Measurements from ENCODE around the gene NKTR. TPM values are rescaled to one million over a fixed set of nuclear protein-coding genes. Genes with fewer than 3 reads are reported as not detected.

The NKTR gene
- total and polyA plus RNA-seq, 9 of the 15 experiments (the other 6 are each of a cell fraction or from before 2014, with no cell fraction given): 19.7 to 123 (median 92.6) TPM

- no peak for TF ChIP-seq ZNF280B (CRISPR knock-in tag; IDR thresholded peaks at IDR 0.05)
- peak; percentile 80 for TF ChIP-seq DPF2 (IDR thresholded peaks at IDR 0.05)
- no peak for TF ChIP-seq ZNF282 (CRISPR knock-in tag; IDR thresholded peaks at IDR 0.05)
- 0 out of 2 replicates have a peak, but pooled peaks have one; percentile 35 for TF ChIP-seq CTBP1 (IDR thresholded peaks at IDR 0.05; ENCODE audit: borderline replicate concordance)
- TF ChIP-seq ATF7 (IDR thresholded peaks at IDR 0.05): peak; percentile 53; the same call in 1 of the 2 replicates
- TF ChIP-seq ERF (CRISPR knock-in tag; IDR thresholded peaks at IDR 0.05): no peak
- TF ChIP-seq ATF1 (CRISPR knock-in tag; IDR thresholded peaks at IDR 0.05): no peak
- 0 out of 2 replicates have a peak, but pooled peaks have one; percentile 35 for TF ChIP-seq ATF1 (tag; IDR thresholded peaks at IDR 0.05)
- peak; percentile 73 for TF ChIP-seq ARID1B (IDR thresholded peaks at IDR 0.05)
- TF ChIP-seq ZNF175 (CRISPR knock-in tag; IDR thresholded peaks at IDR 0.05; ENCODE audit: low read depth): no peak
- peak; percentile 81 for TF ChIP-seq JUN (IDR thresholded peaks at IDR 0.05; ENCODE audit: borderline replicate concordance, low read depth, low read length)
- TF ChIP-seq JUN (CRISPR knock-in tag; IDR thresholded peaks at IDR 0.05; ENCODE audit: borderline replicate concordance): no peak
- TF ChIP-seq CREB5 (CRISPR knock-in tag; IDR thresholded peaks at IDR 0.05): 0 out of 2 replicates have a peak, but pooled peaks have one; percentile 41
- peak; percentile 52 for TF ChIP-seq EP300 (IDR thresholded peaks at IDR 0.05; ENCODE audit: low read length)
- no peak for TF ChIP-seq ZNF24 (IDR thresholded peaks at IDR 0.05)
- peak in 1 of 2 experiments; percentile 84; a peak in 2 of 4 replicates for TF ChIP-seq RCOR1 (IDR thresholded peaks at IDR 0.05; ENCODE audit: borderline replicate concordance in 1 of 2, low read depth in 2 of 2, low read length in 2 of 2)
- TF ChIP-seq GABPA (tag; conservative IDR thresholded peaks at IDR 0.05; ENCODE audit: low read depth): peak; percentile 57
- TF ChIP-seq PBX2 (CRISPR knock-in tag; IDR thresholded peaks at IDR 0.05; ENCODE audit: low read depth): no peak
- 0 out of 2 replicates have a peak, but pooled peaks have one; percentile 23 for TF ChIP-seq PBX2 (tag; conservative IDR thresholded peaks at IDR 0.05; ENCODE audit: low read depth)
- no peak for TF ChIP-seq ZNF668 (CRISPR knock-in tag; IDR thresholded peaks at IDR 0.05)
- TF ChIP-seq EP400 (IDR thresholded peaks at IDR 0.05): 0 out of 2 replicates have a peak, but pooled peaks have one; percentile 36
- TF ChIP-seq MLLT1 (IDR thresholded peaks at IDR 0.05): no peak
- no peak for TF ChIP-seq DACH1 (IDR thresholded peaks at IDR 0.05; ENCODE audit: partially characterized antibody)
Measured at GRCh38 chr3:42635111-42635510, 34.6 kb downstream of the NKTR start (continued).

Measured in K562 (cell line).